HT-29 (cell line): ENCODE data around the gene GMEB1. TPM values are rescaled to one million over a fixed set of nuclear protein-coding genes. Genes with fewer than 3 reads are reported as not detected.
"Not testable (repeated sequence)": the region's sequence is repeated elsewhere in the genome, so short reads cannot be mapped to it uniquely, and the experiment has no call there.

Experiments used
- DNase-seq: peaks from one replicate; pipeline ENCODE4 v3.0.0-alpha.2; 2015; ENCODE audit warnings: low spot score
- total RNA-seq: library from RNA; depleted of rRNA; stranded (reverse); fragments of >200 nt; shearing (Covaris generic); gene quantifications from 2 replicates; pipeline ENCODE4 v1.2.3, GENCODE V29; 2014

Gene GMEB1
- total RNA-seq, 1 experiment from 2014 or later = 9.2 TPM

GRCh38 chr1:28672971-28673370, 4.4 kb downstream of the GMEB1 start:
- DNase-seq = not testable (repeated sequence)

DNA sequence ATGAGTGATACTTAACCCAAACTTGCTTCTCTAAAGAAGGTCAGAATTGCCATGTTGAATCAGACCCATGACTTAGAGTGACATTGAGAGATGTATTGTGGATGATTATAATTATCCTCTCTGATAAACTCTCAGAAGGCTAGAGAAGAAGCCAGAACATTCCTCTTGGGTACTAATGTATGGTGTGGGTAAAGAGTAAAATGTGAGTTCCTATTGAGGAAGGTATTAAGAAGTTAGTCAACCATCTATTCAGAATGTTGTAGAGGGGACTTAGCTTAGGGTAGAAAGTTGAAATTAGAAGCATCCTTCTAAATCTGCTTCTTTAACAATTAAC, 7.3 kb downstream of the GMEB1 start:
- DNase-seq = no peak

DNA sequence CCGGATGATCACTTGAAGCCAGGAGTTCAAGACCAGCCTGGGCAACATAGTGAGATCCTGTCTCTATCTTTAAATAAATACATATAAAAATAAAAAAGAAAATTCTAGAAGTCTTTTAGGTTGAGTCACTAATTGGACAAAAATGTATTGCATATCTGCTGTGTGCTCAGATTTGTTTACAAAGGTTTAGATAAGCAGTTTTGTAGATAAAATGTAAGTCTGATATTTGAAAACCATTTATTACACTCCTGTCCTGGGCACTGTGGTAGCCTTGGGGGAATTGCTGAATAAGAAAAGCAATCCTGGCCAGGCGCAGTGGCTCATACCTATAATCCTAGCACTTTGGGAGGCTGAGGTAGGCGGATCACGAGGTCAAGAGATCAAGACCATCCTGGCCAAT, 11.6 kb downstream of the GMEB1 start:
- DNase-seq = no peak

DNA sequence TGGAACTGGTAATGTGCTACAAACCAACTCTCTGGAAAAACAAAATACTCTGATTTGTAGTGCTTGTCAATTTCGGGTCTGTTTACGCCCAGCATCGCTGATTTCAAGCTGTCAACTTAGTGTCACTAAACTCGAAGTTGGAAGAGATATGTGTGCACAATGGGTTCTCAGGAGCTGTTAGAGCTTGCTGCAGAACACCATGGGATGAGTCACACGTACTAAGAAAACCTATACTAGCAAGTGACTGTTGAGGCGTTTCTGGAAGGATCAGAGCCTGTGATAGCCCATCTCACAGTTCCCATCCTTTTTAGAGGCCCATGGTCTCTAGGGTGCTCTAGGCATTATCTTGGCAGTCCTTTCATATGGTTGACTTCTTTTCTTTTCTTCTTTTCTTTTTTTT, 14.3 kb downstream of the GMEB1 start:
- DNase-seq = no peak

- no peak for DNase-seq
Observed at GRCh38 chr1:28684937-28685336, 16.4 kb downstream of the GMEB1 start.

GRCh38 chr1:28691627-28692026, 23.0 kb downstream of the GMEB1 start:
- DNase-seq = not testable (repeated sequence)

DNA sequence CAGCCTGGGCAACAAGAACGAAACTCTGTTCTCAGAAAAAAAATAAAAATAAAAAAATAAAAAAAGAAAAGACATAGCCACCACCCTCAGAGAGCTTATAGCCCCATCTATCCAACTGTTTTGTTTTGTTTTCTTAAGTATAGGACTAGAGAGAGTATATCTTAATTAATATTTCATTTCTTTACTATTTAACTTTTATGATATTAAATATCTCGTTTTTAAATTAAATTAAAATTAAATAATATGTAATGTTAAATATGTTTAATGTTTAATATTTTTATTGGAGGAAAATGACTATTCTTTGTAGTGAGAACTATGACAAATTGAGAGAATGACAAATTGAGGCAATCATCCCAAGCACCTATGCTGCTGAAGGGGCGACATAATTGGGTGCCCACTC, 35.0 kb downstream of the GMEB1 start:
- DNase-seq = no peak

- DNase-seq = no peak
Observed at GRCh38 chr1:28716336-28716735, 47.8 kb downstream of the GMEB1 start.

GRCh38 chr1:28718166-28718565, 49.6 kb downstream of the GMEB1 start:
- DNase-seq = no peak

DNA sequence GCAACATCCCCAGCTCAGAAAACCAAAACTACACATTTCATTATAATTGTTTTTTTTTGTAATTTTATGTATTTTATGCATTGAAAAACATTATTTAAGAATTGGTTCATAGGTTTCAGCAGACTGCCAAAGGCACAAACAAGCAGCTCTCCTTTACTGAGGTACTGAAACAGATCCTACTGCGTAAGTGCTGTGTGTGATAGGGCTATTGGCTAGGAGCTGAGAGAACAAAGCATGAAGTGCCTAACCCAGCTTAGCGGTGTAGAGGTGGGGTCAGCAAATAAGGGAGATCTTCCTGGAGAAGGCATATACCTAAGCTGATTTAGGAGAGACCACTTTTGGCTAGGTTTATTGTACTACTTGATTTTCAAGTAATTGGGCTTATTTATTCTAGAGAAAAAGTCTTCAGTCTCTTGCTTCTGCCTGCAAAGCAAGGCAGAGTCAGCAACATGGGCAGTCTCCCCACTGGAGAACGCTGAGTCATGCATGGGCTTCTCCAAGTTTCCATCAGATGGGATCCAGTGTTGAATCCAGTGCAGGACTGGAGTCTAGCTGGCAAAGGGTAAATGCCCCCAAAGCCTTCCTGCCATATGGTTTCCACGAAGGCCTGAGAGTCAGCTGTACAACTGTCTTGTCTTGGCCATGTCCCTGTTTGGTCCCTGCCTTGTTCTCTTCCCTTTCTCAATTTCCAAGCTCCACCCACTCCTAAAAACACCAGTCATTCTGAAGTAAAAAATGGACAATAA, 50.2 kb downstream of the GMEB1 start:
- no peak for DNase-seq

DNA sequence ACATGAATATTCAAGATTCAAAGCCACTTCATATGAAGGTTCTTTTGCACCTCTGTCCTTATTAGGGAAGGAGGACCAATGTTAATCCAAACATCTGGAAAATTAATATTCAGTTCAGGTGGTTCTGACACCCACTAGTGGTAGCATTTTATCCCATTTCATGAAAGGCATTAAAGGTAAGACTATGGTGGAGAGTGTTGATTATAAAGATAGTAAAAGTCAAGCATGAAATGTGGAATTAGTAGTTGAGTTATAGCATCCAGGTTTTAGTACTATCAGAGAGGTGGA, 50.7 kb downstream of the GMEB1 start:
- no peak for DNase-seq

DNA sequence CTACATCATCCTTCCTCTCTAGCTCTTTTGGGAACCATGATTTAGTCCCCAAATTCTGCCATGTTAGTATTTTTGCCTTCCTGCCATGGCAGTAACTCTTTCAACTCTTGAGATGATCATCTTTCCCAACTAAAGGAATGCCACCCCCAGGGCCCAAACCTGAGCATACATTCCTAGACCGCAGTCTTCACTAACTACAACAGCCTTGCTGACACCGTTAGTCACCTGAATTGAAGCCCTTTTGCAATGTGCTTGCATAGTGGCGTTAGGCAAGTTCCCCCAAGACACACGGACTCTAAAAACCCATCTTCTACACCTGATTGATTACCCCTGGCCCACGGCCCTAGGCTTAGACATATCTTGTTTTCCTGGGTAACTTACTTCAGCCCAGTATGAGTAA, 51.8 kb downstream of the GMEB1 start:
- DNase-seq = no peak

GRCh38 chr1:28721927-28722326, 53.3 kb downstream of the GMEB1 start:
- DNase-seq = not testable (repeated sequence)

GRCh38 chr1:28725365-28725764, 56.8 kb downstream of the GMEB1 start:
- not testable (repeated sequence) for DNase-seq

GRCh38 chr1:28735961-28736449, 67.4 kb downstream of the GMEB1 start:
- DNase-seq = no peak

- peak; percentile 97 for DNase-seq
Observed at GRCh38 chr1:28736450-28737306, 68.1 kb downstream of the GMEB1 start, which contains the start of gene YTHDF2. Gene YTHDF2, plus strand, starts transcription at chr1:28736940. Its CDS starts 181 bp downstream, at chr1:28737121.

GRCh38 chr1:28737307-28738132, 68.9 kb downstream of the GMEB1 start:
- peak; percentile 66 for DNase-seq

GRCh38 chr1:28740118-28740517, 71.5 kb downstream of the GMEB1 start:
- no peak for DNase-seq

DNA sequence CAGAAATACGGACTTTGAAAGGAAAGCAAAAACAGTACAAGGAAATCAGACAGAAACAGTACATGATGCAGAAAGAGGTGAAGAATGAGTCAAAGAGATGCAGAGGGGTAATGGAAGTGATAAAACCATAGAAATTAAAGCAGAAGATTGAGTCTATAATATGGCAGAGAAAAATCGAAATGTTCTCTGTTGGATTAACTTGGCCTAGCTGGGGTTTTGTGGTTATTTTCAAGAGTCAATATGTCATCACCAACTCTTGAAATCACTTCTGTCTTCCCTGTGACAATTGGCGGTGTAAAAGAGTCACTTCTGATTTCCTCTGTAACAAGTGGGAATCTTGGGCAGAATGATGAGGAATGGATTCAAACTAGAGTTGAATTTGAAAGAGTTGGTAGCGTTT, 75.6 kb downstream of the GMEB1 start:
- DNase-seq = no peak

DNA sequence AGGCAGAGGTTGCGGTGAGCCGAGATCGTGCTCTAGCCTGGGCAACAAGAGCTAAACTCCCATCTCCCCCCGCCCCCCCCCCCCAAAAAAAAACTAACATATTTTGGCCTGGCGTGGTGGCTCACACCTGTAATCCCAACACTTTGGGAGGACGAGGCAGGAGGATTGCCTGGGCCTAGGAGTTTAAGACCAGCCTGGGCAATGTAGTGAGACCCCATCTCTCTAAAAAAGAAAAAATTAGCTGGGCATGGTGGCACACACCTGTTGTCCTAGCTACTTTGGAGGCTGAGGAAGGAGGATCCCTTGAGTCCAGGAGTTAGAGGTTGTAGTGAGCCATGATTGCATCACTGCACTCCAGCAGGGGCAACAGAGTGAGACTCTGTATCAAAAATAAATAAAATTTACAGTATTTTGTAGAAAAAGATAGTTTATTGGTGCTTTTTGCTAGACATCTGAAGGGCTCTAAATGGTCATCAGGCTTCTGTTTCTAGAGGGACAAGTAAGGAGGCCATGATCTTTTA, 77.1 kb downstream of the GMEB1 start:
- DNase-seq = no peak

- no peak for DNase-seq
Observed at GRCh38 chr1:28750330-28750729, 81.7 kb downstream of the GMEB1 start.

DNA sequence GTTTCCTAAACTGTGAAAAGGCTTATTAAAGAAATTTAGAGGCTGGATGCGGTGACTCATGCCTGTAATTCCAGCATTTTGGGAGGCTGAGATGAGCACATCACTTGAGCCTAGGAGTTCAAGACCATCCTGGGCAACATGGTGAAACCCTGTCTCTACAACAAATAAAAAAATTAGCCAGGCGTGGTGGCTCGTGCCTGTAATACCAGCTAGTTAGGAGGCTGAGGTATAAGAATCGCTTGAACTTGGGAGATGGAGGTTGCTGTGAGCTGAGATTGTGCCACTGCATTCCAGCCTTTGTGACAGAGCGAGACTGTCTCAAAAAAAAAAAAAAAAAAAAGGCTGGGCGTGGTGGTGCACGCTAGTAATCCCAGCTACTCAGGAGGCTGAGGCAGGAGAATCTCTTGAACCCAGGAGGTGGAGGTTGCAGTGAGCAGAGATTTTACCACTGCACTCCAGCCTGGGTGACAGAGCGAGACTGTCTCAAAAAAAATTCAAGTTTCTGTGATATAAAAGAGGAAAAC, 82.2 kb downstream of the GMEB1 start:
- DNase-seq = not testable (repeated sequence)
